Measurements from ENCODE around the gene DEPDC4.
A peak's percentile ranks its signal among the peaks of the same experiment; 100 is the strongest.
"Not testable (repeated sequence)": the region's sequence is repeated elsewhere in the genome, so short reads cannot be mapped to it uniquely, and the experiment has no call there.

The DEPDC4 gene

DNA sequence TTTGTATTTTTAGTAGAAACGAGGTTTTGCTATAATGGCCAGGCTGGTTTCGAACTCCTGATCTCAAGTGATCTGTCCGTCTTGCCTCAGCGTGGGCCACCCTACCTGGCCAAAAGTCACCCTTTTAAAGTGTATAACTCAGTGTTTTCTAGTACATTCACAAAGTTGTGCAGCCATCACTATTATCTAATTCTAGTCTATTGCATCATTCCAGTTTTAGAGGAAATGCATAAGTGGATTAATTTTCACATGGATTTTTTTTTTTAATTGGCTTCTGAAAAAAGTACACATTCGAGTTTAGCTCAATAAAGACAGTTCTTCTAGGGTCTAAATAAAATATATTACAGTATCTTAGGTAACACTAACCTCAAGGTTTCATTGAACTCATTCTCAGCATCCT is 3.7 kb downstream of the DEPDC4 start:
- no peak for DNase-seq

DNA sequence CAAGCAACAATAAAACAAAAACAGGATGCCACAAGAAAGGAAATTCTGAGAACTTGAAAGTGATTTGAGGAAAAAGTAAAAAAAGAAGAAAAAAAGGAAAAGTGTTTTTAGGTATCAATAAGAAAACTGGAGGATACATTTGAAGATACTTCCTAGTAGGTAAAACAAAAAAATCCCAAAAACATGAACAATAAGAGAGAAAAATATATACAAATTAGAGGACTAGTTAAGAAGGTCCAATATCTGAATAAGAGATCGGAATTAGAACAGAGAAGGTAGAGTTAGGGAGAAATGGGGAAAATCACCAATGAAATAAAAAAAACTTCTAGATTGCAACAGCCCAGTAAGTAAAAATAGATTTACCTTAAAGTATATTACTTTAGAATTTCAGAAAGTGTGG is 8.8 kb downstream of the DEPDC4 start:
- DNase-seq: no peak

DNA sequence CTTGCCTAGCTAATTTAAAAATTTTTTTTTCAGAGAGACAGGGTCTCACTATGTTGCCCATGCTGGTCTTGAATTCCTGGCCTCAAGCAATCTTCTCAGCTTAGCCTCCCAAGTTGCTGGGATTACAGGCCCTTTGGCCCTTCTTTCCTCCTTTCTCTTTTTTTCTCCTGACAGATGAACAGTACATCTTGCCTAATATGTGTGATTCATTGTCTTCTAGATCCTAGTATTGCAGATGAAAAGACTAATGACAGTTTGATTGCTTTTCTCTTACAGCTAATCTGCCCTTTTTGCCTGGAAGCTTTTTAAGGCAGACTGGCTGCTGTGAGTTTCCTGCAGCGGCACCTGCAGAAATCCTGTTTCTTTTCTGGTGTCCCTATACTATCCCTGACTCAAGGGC is 12.0 kb downstream of the DEPDC4 start:
- DNase-seq: no peak

DNA sequence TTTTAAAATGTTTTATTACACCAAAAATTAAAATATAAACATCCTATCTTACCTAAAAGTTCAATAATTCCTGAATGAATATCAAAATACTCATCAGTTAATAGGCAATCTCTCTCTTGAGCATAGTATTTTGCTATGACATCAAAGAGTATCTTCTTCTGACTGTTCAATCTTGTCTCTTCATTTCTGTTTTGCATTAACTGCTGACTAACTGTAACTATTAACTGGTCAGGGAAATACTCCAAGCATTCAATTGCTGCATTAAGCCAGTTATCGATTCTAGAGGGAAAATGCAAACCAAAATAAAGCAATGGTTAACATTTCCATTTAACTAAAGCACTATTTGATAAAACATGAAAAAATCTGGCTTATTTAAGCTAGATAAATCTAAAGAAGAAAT is 13.4 kb downstream of the DEPDC4 start:
- DNase-seq: no peak

DNA sequence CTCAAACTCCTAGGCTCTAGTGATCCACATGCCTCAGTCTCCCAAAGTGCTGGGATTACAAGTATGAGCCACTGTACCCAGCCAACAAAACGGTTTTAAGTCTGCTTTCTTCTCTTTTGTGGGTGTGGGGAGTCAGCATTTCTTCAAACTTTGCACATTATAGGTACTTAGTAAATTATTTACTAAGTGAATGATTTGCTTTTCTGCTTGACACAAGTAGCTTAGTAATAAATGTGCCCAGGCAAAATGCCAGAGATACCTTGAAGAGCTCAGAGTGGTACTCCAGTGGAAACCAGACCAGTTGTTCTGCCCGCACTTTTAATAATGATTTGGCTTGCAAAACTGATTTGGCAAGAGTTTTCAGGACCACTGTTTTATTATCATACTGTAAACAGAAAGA is 15.0 kb downstream of the DEPDC4 start:
- no peak for DNase-seq

DNA sequence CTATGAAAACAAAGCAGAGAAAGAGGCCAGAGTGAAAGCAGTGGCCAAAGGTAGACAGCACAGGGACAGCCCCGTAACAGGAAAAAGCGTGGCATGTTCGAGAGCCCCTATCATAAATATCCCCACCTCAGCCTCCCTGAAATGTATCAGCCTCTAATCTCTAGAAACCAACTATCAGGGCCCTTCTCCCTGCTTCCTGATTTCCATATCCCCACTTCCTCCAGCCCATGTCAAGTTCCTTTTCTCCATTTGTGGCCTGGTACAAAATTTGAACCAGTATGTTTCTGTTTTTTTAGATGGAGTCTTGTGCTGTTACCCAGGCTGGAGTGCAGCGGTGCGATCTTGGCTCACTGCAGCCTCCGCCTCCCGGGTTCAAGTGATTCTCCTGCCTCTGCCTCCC is 16.9 kb downstream of the DEPDC4 start:
- DNase-seq: no peak

DNA sequence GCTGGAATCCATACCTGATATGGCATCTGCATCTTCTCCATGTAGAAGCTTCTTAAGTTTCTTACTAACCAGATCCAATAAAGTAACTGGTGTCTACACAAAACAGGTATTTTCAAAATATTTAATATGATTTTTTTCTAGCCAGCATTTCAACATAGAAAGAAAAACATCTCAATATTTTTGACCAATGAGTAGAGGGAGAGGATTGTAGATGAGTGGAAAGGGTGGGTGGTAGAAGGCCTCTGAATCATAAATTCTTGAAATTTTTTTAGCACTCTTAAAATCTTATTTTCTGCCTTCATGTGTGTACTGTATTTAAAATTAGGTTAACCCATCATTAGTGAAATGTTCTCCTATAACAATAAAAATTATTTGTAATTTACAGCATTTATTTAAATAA is 18.0 kb downstream of the DEPDC4 start:
- DNase-seq: peak; percentile 56

DNA sequence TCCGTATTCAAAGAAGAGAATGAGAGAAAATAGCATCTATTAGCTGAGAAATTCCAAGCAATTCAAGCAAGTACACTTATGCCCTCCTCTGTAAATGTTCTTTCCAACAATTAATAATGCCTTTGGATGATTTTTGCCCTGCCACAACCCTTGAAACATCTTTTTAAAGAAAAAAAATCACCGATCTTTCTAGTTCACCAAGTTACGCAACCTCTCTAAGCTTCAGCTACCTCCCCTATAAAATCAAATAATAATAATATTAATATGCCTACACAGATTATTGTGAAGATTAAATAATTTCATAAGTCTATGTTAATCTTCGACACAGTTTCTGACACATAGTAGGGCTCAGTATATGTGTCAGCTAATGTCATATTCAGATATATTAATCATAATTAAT is 19.1 kb downstream of the DEPDC4 start:
- no peak for DNase-seq

DNA sequence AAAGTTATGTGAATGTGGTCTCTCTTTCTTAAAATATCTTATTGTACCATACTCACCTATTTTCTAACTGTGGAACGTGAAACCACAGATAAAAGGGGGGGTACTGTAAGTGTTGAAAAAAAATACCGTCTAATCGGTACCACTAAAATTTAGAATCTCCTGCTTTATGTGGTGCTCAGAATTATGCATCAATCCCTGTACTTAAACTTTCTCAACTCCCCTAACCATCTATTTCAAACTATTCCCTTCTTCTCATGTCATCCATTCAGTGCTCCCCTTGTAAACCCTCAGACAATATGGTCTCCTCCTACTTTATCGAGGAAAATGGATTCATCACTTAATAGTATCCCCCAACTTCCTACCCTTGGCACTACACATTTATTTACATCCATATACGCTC is 23.7 kb downstream of the DEPDC4 start:
- DNase-seq: no peak

DNA sequence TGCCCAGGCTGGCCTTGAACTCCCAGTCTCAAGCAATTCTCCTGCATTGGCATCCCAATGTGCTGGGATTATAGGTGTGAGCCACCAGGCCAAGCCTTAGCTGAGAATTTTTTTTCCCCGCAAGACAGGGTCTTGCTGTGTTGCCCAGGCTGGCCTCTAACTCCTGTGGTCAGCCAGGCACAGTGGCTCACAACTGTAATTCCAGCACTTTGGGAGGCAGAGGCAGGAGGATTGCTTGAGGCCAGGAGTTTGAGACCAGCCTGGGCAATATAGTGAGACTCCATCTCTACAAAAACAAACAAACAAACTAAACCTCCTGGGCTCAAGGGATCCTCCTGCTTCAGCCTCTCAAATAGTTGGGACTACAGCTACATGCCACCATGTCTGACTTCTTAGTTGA is 27.3 kb downstream of the DEPDC4 start:
- DNase-seq: no peak

DNA sequence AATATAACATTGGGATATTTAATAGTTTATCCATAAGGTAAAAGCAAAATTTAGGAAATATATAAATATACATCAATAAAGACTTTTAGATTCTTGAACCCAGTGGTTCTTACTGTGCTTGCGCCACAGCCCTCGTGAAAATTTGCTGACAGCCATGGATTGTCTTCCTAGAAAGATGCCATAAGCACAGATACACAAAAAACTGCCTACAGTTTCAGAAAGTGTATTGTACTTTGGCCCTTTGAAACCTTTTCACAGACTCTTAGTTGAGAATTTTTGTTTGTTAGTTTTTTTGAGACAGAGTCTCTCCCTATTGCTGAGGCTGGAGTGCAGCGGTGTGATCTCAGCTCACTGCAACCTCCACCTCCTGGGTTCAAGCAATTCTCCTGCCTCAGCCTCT is 28.1 kb downstream of the DEPDC4 start:
- DNase-seq: no peak

DNA sequence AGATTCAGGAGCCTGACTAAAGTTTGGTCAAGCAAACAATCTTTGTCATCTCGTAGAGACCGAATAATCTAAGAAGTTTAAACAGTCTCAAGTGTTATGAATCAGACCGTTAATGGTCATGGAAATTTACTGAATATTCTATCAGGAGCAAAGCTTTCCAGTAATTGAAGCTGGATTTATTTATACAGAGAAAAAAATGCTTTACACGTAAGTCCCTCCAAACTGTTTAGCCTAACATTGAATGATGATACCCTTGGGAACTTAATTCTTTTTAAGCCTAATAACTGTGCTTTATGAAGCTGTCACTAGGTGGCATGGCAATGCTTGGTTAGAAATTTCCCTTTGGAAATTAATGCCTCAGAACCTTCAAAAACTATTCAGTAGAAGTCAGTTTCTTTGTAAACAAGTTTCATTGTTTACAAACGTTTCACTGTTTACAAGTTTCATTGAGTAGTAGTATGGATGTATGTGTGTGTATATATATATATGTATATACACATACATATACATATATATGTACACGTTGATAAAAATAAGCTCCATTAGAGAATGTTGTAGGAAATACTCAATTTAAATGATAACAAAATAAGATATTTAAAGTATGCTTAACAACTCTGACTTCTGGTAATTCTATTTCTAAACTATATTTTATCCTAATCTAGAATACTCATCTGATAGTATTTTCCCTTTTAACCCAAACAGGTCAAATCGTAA is 32.1 kb downstream of the DEPDC4 start:
- peak; percentile 42 for DNase-seq

DNA sequence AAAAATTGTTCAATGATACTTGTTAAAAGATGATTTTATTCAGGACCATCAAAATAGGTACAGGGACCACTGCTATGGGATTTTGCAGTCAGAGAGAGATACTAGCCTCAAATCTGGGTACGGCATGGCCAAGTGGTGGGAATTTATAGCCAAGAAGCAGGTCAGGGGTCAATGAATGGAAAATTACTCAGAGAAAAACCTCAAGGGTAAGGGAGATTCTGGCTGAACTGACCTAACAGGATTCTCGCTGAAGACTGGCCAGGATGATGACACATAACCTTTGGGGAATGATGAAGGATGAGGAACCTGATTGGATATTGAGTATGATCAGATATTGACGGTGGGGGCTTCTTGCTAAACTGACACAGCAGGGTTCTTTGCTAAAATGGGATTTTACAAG is 32.7 kb downstream of the DEPDC4 start:
- no peak for DNase-seq

DNA sequence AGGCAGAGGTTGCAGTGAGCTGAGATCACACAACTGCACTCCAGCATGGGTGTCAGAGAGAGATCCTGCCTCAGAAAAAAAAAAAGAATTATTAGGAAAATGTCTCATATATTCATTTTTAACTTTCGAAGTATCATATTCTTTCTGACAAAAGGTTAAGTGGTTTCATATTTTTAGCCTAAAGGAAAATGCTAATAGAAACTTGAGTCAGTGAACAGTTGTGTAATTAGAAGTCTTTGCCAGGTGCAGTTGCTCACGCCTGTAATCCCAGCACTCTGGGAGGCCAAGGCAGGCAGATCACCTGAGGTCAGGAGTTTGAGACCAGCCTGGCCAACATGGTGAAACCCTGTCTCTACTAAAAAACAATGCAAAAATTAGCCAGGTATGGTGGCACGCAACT is 35.0 kb downstream of the DEPDC4 start:
- DNase-seq: not testable (repeated sequence)

DNA sequence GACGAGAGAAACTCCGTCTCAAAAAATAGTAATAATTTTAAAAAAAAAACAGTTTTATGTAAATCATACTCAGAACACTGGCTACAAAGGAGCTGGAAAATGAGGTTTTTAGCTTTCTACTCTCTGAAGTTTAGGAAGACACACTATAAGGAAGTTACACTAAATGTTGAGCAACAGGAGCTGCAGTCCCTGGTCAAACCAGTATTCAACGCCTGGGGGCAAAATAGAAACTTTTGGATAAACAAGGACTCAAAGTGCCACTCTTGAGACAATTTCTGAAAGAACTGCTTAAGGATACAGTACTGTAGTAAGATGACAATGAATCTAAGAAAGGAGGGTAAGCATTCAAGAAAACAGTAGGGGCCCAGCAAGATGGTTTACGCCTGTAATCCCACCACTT is 37.0 kb downstream of the DEPDC4 start:
- no peak for DNase-seq

DNA sequence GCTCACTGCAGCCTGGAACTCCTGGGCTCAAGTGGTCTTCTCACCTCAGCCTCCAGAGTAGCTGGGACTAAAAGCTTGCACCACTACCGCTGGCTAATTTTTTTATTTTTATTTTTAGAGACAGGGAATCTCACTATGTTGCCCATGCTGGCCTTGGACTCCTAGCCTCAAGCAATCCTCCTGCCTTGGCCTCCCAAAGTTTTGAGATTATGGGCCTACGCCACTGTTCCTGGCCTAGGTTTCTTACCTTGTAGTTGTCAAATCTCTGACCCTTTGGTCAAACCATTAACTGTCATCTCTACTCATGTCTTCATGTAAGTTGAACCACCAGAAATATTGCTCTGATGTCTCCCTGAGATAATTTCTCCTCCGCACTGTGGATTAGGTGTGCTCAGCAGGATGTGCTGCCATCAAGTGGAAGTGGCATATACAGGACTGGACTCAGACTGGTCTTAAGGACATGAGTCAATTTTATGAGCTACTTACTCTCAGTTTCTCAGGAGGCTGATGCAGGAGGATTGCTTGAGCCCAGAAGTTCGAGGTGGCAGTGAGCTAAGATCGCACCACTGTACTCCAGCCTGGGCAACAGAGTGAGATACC is 37.7 kb downstream of the DEPDC4 start:
- peak; percentile 2 for DNase-seq

DNA sequence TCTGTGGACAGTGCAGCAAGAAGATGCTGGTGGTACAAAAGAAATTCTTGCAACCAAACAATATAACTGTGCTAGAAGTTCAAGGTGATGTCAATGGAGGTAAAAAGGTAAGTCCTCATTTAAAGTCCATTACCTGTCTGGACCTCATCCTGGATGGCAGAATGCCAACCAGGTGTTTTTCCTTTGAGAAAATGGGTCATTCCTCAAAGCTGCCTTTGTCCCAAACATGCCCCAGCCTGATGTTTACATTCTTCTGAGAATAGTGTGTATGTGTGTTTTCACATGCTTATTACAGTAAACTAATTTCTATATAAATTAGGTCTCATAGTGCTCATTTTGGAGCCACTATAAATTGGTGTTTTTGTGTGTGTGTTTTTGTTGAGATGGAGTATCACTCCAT is 41.4 kb downstream of the DEPDC4 start:
- DNase-seq: no peak

DNA sequence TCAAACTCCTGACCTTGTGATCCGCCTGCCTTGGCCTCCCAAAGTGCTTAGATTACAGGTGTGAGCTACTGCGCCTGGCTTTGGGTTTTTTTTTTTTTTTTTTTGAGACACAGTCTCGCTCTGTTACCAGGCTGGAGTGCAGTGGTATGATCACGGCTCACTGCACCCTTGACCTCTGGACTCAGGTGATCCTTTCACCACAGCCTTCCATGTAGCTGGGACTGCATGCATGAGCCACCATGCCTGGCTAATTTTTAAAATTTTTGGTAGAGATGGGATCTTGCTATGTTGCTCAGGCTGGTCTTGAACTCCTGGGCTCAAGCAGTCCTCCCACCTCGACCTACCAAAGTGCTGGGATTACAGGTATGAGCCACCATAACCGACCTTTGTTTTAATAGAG is 44.7 kb downstream of the DEPDC4 start:
- not testable (repeated sequence) for DNase-seq

DNA sequence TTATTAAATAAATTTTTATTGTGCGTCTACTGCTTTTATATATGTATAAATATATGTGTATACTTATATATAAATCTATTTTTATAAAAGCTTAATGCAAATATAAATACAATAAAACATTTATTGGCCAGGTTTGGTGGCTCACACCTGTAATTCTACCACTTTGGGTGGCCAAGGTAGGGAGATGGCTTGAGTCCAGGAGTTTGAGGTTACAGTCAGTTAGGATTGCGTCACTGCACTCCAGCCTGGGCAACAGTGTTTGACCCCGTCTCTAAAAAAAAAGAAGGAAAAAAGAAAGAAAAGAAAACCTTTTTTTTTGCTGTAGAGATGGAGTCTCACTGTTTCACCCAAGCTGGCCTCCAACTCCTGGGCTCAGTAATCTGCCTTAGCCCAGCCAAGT is 45.4 kb downstream of the DEPDC4 start:
- no peak for DNase-seq

DNA sequence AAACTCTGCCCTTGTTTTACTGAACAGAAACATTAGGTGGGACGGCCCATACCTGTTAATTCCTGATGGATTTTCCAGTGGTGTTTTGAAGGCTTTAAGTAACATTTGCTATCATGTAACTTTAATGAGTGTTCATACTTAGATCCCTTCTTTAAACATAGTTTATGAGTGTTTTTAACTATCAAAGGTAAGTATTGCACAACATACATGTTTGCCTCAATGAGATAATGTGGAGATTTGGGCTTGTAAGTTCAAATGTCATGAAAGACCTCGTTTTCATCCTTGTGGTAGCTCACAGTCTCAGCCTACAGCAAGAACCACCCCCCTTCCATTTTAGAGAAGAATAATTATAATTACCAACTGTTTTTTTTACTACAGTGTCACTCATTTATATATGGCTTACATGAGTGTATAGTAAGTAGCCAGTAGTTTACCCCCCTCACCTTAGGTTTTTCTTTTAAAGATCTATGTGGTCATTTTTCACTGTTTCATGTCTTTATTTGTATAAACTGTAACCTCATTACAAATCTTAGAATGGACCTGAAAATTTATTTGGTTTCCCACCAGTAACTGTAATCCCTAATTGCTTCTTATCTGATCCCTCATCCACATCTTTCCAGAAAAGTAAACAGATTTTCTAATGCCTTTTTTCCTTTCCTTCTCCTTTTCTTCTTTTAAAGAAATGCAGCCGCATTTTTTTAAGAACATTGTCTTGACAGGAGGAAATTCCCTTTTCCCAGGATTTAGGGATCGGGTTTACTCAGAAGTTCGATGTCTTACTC is 47.4 kb downstream of the DEPDC4 start:
- DNase-seq: no peak

DNA sequence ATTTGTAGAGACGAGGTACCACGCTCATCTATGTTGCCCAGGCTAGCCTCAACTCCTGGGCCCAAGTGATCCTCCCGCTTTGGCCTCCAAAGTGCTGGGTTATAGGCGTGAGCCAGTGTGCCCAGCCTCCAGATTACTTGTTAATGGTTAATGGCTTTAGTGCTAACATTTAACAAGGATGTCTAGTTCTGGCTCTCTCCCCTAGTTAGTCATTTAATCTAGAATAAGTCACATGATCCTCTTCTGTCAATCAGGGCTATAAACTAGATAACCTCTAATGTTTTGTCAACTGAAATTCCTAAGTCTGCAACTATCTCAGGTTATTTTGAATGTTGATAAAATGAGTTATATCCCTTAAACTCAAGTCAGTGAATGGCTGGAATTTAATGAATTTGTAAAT is 50.5 kb downstream of the DEPDC4 start:
- DNase-seq: no peak

DNA sequence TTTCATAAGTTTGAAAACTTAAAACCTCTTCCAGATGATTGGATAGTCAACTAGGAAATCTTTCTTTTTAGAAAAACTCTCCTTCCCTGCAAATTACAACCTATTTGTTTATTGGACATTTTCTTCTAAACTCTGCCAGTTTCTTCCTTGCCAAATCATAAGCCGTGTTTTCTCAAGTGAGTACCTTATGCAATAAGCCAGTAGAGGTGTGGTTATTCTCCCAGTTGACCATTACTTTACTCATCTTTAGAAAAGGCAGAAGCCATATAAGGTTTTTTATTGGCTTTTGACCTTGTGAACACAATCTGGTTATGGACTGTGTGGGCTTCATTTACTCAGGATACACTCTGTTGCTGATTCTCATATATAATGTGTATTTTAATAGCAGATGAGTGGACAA is 51.7 kb downstream of the DEPDC4 start:
- no peak for DNase-seq

DNA sequence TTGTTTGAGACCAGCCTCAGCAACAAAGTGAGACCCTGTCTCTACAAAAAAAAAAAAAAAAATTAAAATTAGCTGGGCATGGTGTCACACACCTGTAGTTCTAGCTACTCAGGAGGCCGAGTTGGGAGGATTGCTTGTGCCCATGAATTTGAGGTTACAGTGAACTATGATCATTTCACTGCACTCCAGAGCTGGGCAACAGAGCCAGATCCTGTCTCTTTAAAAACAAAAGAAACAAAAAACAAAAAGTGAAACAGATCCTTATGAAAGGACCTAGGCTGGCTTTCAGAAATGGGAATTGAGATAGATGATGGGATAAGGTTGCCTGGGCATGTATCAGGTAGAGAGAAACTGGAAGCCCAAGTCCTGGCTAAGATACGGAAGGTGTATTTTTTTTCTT is 52.4 kb downstream of the DEPDC4 start:
- no peak for DNase-seq

All from fibroblast of skin of back (primary cell).